ENCODE measurements around the gene CCDC148.

DNA sequence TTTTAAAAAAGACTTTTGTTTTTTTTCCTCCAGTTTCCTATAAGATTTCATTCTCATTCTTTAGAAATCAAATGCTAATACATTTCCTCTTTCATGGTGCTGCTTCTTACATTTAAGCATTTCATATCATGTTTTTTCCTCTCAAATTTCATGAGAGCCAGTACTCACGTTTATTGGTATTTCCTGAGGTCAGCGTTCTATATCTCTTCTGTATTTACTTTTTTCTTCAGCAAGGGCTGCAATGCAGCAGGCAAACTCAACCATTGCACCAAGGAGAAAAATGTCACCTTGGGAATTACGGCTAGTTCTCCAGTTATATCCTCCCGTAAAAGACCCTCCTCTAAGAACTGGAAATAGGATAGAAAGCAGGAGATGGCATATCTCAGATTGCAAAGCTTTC lies 322.5 kb downstream of the CCDC148 start:
- no peak for TF ChIP-seq ASH2L (IDR thresholded peaks at IDR 0.05; ENCODE audit: borderline replicate concordance, low read depth)
- TF ChIP-seq CTCF (IDR thresholded peaks at IDR 0.05 in 2 of 3, conservative IDR thresholded peaks at IDR 0.05 in 1 of 3; ENCODE audit: control insufficient read depth in 2 of 3, extremely low read depth in 1 of 3, insufficient read depth in 1 of 3, low read depth in 3 of 3, low read length in 3 of 3), result no peak
- no peak for TF ChIP-seq SRF (IDR thresholded peaks at IDR 0.05; ENCODE audit: low read depth in 2 of 2, low read length in 2 of 2)
